A549 (cell line): Measurements from ENCODE around the gene ESR1.

Source experiments
- CBX8 ChIP-seq: fragments of 200-600 bp; sonication (generic); IDR thresholded peaks from 2 replicates; pipeline ENCODE4 v1.6.1; 2016
- E2F6 ChIP-seq: IDR thresholded peaks from 2 replicates; pipeline ENCODE4 v1.6.1; 2012; ENCODE audit warnings: low read depth, borderline replicate concordance
- EP300 ChIP-seq, 2 experiments: fragments of >200 bp; sonication (Bioruptor Twin); formaldehyde crosslinking; IDR thresholded peaks; 2 replicates in 1 of 2; 3 replicates in 1 of 2; pipeline ENCODE4 v1.6.1; 2016 to 2017
- JUNB ChIP-seq: fragments of >200 bp; sonication (Bioruptor Twin); formaldehyde crosslinking; IDR thresholded peaks from 2 replicates; pipeline ENCODE4 v1.6.1; 2016
- KDM1A ChIP-seq: fragments of 200-600 bp; sonication (generic); IDR thresholded peaks from 2 replicates; pipeline ENCODE4 v1.6.1; 2016; ENCODE audit warnings: low read depth, mild to moderate bottlenecking
- MAZ ChIP-seq: fragments of 150-350 bp; IDR thresholded peaks from 2 replicates; pipeline ENCODE4 v1.6.1; 2014; ENCODE audit warnings: antibody characterized with exemption, low read depth, low read length, borderline replicate concordance
- USF2 ChIP-seq: fragments of 450-650 bp; IDR thresholded peaks from 2 replicates; pipeline ENCODE4 v1.6.1; 2014; ENCODE audit warnings: antibody characterized with exemption
- TF ChIP-seq, protein P1 (sequence below): fragments of >200 bp; sonication (Bioruptor Twin); formaldehyde crosslinking; IDR thresholded peaks from 3 replicates; pipeline ENCODE4 v1.5.1; 2016

- TF ChIP-seq, protein P1, sequence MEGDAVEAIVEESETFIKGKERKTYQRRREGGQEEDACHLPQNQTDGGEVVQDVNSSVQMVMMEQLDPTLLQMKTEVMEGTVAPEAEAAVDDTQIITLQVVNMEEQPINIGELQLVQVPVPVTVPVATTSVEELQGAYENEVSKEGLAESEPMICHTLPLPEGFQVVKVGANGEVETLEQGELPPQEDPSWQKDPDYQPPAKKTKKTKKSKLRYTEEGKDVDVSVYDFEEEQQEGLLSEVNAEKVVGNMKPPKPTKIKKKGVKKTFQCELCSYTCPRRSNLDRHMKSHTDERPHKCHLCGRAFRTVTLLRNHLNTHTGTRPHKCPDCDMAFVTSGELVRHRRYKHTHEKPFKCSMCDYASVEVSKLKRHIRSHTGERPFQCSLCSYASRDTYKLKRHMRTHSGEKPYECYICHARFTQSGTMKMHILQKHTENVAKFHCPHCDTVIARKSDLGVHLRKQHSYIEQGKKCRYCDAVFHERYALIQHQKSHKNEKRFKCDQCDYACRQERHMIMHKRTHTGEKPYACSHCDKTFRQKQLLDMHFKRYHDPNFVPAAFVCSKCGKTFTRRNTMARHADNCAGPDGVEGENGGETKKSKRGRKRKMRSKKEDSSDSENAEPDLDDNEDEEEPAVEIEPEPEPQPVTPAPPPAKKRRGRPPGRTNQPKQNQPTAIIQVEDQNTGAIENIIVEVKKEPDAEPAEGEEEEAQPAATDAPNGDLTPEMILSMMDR = no peak
- TF ChIP-seq E2F6 (no peak), EP300 (IDR thresholded peaks at IDR 0.05) (no peak), USF2 (no peak), CBX8 (no peak), KDM1A (no peak), MAZ (no peak), JUNB (no peak)
These were observed 154.9 kb downstream of the ESR1 start for GRCh38 chr6:151962246-151962846.
